ENCODE results near the gene TMEM147. TPM values are rescaled to one million over a fixed set of nuclear protein-coding genes. Genes with fewer than 3 reads are reported as not detected.
A peak's percentile ranks its signal among the peaks of the same experiment; 100 is the strongest.

The TMEM147 gene
- total RNA-seq, 1 donor from 2014 or later, result 122 TPM

GRCh38 chr19:35543280-35544109 lies 1.9 kb upstream of the TMEM147 start:
- no peak overlapping the region for H3K4me3 Mint-ChIP-seq (ENCODE audit: low read depth)
- H3K4me1 Mint-ChIP-seq (ENCODE audit: low read depth), result peaks cover 15% of the 10 kb centered on the region
- H3K36me3 Mint-ChIP-seq (ENCODE audit: low read depth), result peaks cover 27% of the 10 kb centered on the region
- H3K9me3 Mint-ChIP-seq, result no peaks in the 10 kb centered on the region
- intact Hi-C loops (cut with micrococcal nuclease), result no loop called here
- H3K27ac Mint-ChIP-seq, result no peak overlapping the region
- DNase-seq (ENCODE audit: low spot score), result no peak
- no peaks in the 10 kb centered on the region for H3K27me3 Mint-ChIP-seq (ENCODE audit: low read depth)

- Mint-ChIP-seq H3K27ac (peak overlapping the region; percentile 87), H3K9me3 (no peaks in the 10 kb centered on the region), H3K4me1 (ENCODE audit: low read depth) (peaks cover 17% of the 10 kb centered on the region), H3K4me3 (ENCODE audit: low read depth) (peak overlapping the region; percentile 94), H3K36me3 (ENCODE audit: low read depth) (peaks cover 30% of the 10 kb centered on the region), H3K27me3 (ENCODE audit: low read depth) (no peaks in the 10 kb centered on the region)
- intact Hi-C loops (cut with micrococcal nuclease), result no loop called here
- DNase-seq (ENCODE audit: low spot score), result no peak
These were observed 1.2 kb upstream of the TMEM147 start for GRCh38 chr19:35544110-35544802.

- Mint-ChIP-seq H3K36me3 (ENCODE audit: low read depth) (peaks cover 27% of the 10 kb centered on the region), H3K27me3 (ENCODE audit: low read depth) (no peaks in the 10 kb centered on the region), H3K27ac (peak overlapping the region; percentile 95), H3K4me3 (ENCODE audit: low read depth) (peak overlapping the region; percentile 94), H3K9me3 (no peaks in the 10 kb centered on the region), H3K4me1 (ENCODE audit: low read depth) (peaks cover 18% of the 10 kb centered on the region)
- intact Hi-C loops (cut with micrococcal nuclease), result loop anchor here (1.0 to 5.0 kb wide), 4 partner anchors 34 to 166 kb away; partner anchors contain the start of genes DMKN and HAUS5
- peak; percentile 52 for DNase-seq (ENCODE audit: low spot score)
These were observed 492 bp downstream of the TMEM147 start for GRCh38 chr19:35545855-35546381.

- H3K27me3 Mint-ChIP-seq (ENCODE audit: low read depth), result no peaks in the 10 kb centered on the region
- intact Hi-C loops (cut with micrococcal nuclease), result loop anchor here (1.0 to 5.0 kb wide), 3 partner anchors 34 to 166 kb away; partner anchors contain the start of gene DMKN
- H3K4me3 Mint-ChIP-seq (ENCODE audit: low read depth), result peak overlapping the region; percentile 94
- DNase-seq (ENCODE audit: low spot score), result no peak
- peak overlapping the region; percentile 95 for H3K27ac Mint-ChIP-seq
- H3K36me3 Mint-ChIP-seq (ENCODE audit: low read depth), result peaks cover 27% of the 10 kb centered on the region
- peaks cover 18% of the 10 kb centered on the region for H3K4me1 Mint-ChIP-seq (ENCODE audit: low read depth)
- H3K9me3 Mint-ChIP-seq, result no peaks in the 10 kb centered on the region
These were observed 1.1 kb downstream of the TMEM147 start for GRCh38 chr19:35546532-35546931.

DNA sequence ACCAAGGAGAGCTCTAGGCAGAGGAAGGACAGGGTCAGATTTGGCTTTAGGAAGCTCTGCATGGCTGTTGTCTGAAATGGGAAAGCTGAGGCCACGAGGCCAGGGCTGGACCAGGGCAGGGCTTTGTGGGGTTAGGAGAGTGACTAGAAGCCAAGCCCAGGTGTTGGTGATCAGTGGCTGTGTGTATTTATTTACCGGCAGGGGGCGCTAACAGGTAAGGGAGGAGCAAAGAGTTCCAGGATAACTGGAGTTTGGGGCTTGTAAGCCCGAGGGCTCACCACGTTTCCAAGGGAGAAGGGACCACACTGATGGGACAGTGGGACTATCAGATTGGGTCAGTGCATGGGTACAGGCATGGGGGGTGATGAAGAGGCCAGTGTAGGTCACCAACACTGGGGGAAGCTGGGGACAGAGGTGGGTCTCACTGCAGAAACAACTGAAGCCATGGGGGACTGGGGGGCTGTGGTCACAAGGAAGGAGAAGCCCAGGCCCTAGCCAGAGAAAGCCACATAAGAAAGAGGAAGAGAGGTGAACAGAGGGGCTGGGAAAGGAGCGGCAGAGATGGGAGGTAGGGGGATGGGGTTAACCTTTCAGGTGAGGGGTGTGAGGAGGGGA lies 3.9 kb downstream of the TMEM147 start:
- Mint-ChIP-seq H3K27me3 (ENCODE audit: low read depth) (no peaks in the 10 kb centered on the region), H3K9me3 (no peaks in the 10 kb centered on the region), H3K4me3 (ENCODE audit: low read depth) (no peak overlapping the region), H3K36me3 (ENCODE audit: low read depth) (peaks cover 24% of the 10 kb centered on the region), H3K27ac (no peak overlapping the region), H3K4me1 (ENCODE audit: low read depth) (peaks cover 16% of the 10 kb centered on the region)
- peak; percentile 39 for DNase-seq (ENCODE audit: low spot score)
- intact Hi-C loops (cut with micrococcal nuclease), result loop anchor here (1.0 to 5.0 kb wide), 3 partner anchors 37 to 163 kb away; partner anchors contain the start of gene DMKN

GRCh38 chr19:35549879-35550523 lies 4.6 kb downstream of the TMEM147 start:
- H3K4me3 Mint-ChIP-seq (ENCODE audit: low read depth), result no peak overlapping the region
- H3K36me3 Mint-ChIP-seq (ENCODE audit: low read depth), result peaks cover 21% of the 10 kb centered on the region
- no peak overlapping the region for H3K27ac Mint-ChIP-seq
- intact Hi-C loops (cut with micrococcal nuclease), result loop anchor here (1.0 to 10.0 kb wide), 4 partner anchors 38 to 162 kb away; partner anchors contain the start of gene DMKN
- peaks cover 9% of the 10 kb centered on the region for H3K4me1 Mint-ChIP-seq (ENCODE audit: low read depth)
- H3K27me3 Mint-ChIP-seq (ENCODE audit: low read depth), result no peaks in the 10 kb centered on the region
- H3K9me3 Mint-ChIP-seq, result no peaks in the 10 kb centered on the region
- no peak for DNase-seq (ENCODE audit: low spot score)

DNA sequence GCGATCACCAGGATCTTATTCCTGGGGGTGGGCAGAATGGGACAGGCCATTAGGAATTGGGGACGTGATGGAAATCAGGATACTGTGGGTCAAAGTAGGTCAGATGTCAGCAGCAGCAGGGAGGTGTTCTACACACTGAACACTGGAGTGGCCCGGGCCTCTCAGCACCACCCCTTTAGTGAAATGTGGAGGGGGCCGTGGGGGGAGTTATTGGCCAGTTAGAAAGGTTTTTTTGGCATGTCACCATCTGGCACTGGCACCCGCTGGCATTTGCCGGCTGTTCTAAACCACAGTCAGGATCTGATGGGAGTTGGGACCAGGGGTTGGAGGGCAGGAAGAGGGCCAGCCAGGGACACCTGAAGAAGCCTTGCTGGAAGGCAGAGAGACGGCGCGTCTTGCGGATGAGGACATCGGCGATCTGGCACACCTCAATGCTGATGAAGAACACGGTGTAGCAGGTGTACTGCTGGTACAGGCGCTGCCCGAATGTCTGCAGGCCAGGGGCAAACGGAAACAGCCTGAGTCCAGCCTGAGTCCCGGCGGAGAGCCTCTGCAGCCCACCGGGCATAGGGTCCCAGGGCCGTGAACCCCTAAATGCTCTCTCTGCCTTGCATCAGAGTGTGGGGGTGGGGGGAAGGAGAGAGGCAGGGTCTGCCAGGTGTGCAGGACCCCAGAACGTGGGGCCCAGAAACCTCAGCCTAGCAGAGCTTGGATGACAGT lies 5.8 kb downstream of the TMEM147 start:
- Mint-ChIP-seq H3K27me3 (ENCODE audit: low read depth) (peaks cover 3% of the 10 kb centered on the region), H3K36me3 (ENCODE audit: low read depth) (peaks cover 19% of the 10 kb centered on the region), H3K9me3 (no peaks in the 10 kb centered on the region), H3K27ac (no peak overlapping the region), H3K4me3 (ENCODE audit: low read depth) (no peak overlapping the region), H3K4me1 (ENCODE audit: low read depth) (peaks cover 8% of the 10 kb centered on the region)
- no peak for DNase-seq (ENCODE audit: low spot score)
- intact Hi-C loops (cut with micrococcal nuclease), result loop anchor here (10.0 kb wide), 1 partner anchor 144 kb away; no protein-coding TSS in a partner anchor

DNA sequence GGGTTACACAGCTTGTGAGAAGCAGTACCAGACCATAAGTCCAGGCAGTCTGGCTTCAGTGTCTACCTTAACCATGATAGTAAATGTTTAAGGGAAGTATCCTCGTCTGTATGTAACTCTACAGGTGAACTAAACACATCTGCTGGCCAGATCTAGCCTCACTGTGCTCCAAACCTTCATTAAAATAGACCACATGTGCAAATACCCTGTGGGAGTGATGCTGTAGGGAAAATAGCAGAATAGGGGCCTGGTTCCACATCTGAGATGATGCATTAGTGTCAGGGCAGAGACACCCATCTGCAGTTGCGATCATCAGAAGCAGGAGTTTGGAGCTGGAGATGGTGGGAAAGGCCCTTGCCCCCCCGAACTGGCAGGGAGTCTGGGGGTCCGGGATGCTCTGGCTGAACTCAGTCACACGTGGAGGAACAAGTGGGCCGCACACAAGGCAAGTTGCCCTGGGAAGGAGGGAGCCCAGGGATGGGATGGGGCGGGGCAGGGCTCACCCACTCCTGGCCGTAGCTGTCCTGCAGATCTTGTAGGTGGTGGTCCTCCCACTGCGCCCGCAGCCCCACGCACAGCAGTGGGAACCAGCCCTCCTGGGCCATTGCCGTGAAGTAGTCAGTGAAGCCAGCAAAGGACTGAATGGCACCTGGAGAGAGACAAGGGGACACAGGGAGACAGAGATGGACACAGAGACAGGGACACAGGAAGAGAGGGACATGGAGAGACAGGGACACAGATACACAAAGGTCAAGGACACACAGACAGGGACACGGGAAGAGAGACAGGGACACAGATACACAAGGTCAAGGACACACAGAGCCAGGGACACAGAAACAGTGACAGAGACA lies 7.3 kb downstream of the TMEM147 start:
- Mint-ChIP-seq H3K4me3 (ENCODE audit: low read depth) (no peak overlapping the region), H3K9me3 (no peaks in the 10 kb centered on the region), H3K27ac (no peak overlapping the region), H3K27me3 (ENCODE audit: low read depth) (peaks cover 9% of the 10 kb centered on the region), H3K4me1 (ENCODE audit: low read depth) (peaks cover 6% of the 10 kb centered on the region), H3K36me3 (ENCODE audit: low read depth) (peaks cover 8% of the 10 kb centered on the region)
- no peak for DNase-seq (ENCODE audit: low spot score)
- intact Hi-C loops (cut with micrococcal nuclease), result loop anchor here (10.0 kb wide), 1 partner anchor 142 kb away; no protein-coding TSS in a partner anchor

DNA sequence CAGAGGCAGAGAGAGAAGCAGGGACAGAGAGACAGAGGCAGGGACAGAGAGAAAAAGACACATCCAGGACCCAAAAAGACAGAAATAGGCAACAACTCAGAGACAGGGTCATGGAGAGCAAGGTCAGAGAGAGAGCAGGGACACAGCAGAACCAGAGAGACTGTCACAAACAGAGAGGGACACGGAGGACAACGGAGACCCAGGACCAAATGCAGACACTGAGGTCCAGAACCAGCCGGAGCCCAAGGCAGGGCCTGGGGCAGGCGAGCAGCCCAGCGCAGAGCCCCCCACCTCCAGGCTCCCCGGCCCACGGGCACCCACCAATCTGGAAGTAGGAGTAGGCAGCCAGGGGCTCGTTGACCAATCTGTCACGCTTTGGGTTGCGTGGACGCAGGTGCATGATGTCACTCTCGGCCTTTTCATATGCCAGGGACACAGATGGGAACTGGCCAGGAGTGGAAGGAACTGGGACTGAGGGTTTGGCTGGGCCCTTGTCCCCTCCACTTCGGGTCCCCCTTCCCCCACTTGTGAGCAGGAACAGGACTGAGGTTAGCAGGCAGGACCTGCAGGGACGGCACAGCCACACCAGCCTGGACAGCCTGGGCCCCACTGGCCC lies 8.1 kb downstream of the TMEM147 start:
- Mint-ChIP-seq H3K4me1 (ENCODE audit: low read depth) (peaks cover 6% of the 10 kb centered on the region), H3K36me3 (ENCODE audit: low read depth) (peaks cover 5% of the 10 kb centered on the region), H3K27me3 (ENCODE audit: low read depth) (peaks cover 12% of the 10 kb centered on the region), H3K9me3 (no peaks in the 10 kb centered on the region), H3K4me3 (ENCODE audit: low read depth) (no peak overlapping the region), H3K27ac (no peak overlapping the region)
- intact Hi-C loops (cut with micrococcal nuclease), result loop anchor here (10.0 kb wide), 1 partner anchor 141 kb away; no protein-coding TSS in a partner anchor
- DNase-seq (ENCODE audit: low spot score), result no peak

- peaks cover 4% of the 10 kb centered on the region for H3K36me3 Mint-ChIP-seq (ENCODE audit: low read depth)
- no peak overlapping the region for H3K27ac Mint-ChIP-seq
- H3K4me1 Mint-ChIP-seq (ENCODE audit: low read depth), result peaks cover 4% of the 10 kb centered on the region
- no peak for DNase-seq (ENCODE audit: low spot score)
- H3K4me3 Mint-ChIP-seq (ENCODE audit: low read depth), result no peak overlapping the region
- H3K9me3 Mint-ChIP-seq, result no peaks in the 10 kb centered on the region
- H3K27me3 Mint-ChIP-seq (ENCODE audit: low read depth), result peaks cover 17% of the 10 kb centered on the region
- intact Hi-C loops (cut with micrococcal nuclease), result loop anchor here (10.0 kb wide), 1 partner anchor 141 kb away; no protein-coding TSS in a partner anchor
These were observed 8.7 kb downstream of the TMEM147 start for GRCh38 chr19:35554076-35554475.

All from activated T-helper 2 cell treated with anti-CD3 and anti-CD28 coated beads, Interferon-gamma antibody, Interleukin-2, Interleukin-4, amounts not matched to agents 10 μg/mL and 5 μg/mL and 100 μg/mL, durations not matched to agents 14 hours and 24 hours and 36 hours (primary cell).